GM12878 (cell line): ENCODE measurements around the gene TMSB4X. TPM values are rescaled to one million over a fixed set of nuclear protein-coding genes. Genes with fewer than 3 reads are reported as not detected.

Experiments used
- ASH2L ChIP-seq: fragments of 300-600, 200-600 bp; sonication (generic); IDR thresholded peaks from 2 replicates; pipeline ENCODE4 v1.6.1; 2017; ENCODE audit warnings: low read depth, mild to moderate bottlenecking, borderline replicate concordance
- ATF2 ChIP-seq: IDR thresholded peaks from 2 replicates; pipeline ENCODE4 v1.6.1; 2012; ENCODE audit warnings: low read length, inconsistent platforms
- BCL3 ChIP-seq: IDR thresholded peaks from 2 replicates; pipeline ENCODE4 v1.6.1; 2011; ENCODE audit warnings: borderline replicate concordance, low read depth, mild to moderate bottlenecking, moderate library complexity, low read length; ENCODE audit not compliant: insufficient read depth, poor library complexity, severe bottlenecking
- BMI1 ChIP-seq: fragments of 450-650 bp; IDR thresholded peaks from 2 replicates; pipeline ENCODE4 v1.6.1; 2016; ENCODE audit warnings: mild to moderate bottlenecking, moderate library complexity, borderline replicate concordance
- FOXK2 ChIP-seq: fragments of 450-650 bp; IDR thresholded peaks from 2 replicates; pipeline ENCODE4 v1.6.1; 2017; ENCODE audit warnings: mild to moderate bottlenecking, moderate library complexity
- MEF2B ChIP-seq: fragments of 450-650 bp; IDR thresholded peaks from 2 replicates; pipeline ENCODE4 v1.6.1; 2018; ENCODE audit warnings: mild to moderate bottlenecking, moderate library complexity; ENCODE audit not compliant: partially characterized antibody, poor library complexity, severe bottlenecking
- NFYA ChIP-seq: IDR thresholded peaks from 2 replicates; pipeline ENCODE4 v1.6.1; 2011; ENCODE audit warnings: low read depth, mild to moderate bottlenecking, low read length, improper control_type of control experiment, borderline replicate concordance
- NFYB ChIP-seq: IDR thresholded peaks from 2 replicates; pipeline ENCODE4 v1.6.1; 2011; ENCODE audit warnings: low read depth, mild to moderate bottlenecking, low read length, improper control_type of control experiment, moderate library complexity; ENCODE audit not compliant: insufficient read depth
- NR2C2 ChIP-seq: IDR thresholded peaks from 2 replicates; pipeline ENCODE4 v1.6.1; 2011; ENCODE audit warnings: borderline replicate concordance, low read depth; ENCODE audit not compliant: control insufficient read depth, insufficient read length
- PML ChIP-seq: IDR thresholded peaks from 2 replicates; pipeline ENCODE4 v1.6.1; 2012; ENCODE audit warnings: low read length, inconsistent platforms
- PRDM15 ChIP-seq: fragments of 450-650 bp; formaldehyde crosslinking; IDR thresholded peaks from 2 replicates; pipeline ENCODE4 v1.4.0; 2020; ENCODE audit warnings: mild to moderate bottlenecking, moderate library complexity
- YY1 ChIP-seq: IDR thresholded peaks from 2 replicates; pipeline ENCODE4 v1.6.1; 2011; ENCODE audit warnings: low read depth, mild to moderate bottlenecking, low read length
- ZBED1 ChIP-seq: IDR thresholded peaks from 2 replicates; pipeline ENCODE4 v1.6.1; 2016; ENCODE audit warnings: borderline replicate concordance
- ZBTB4 ChIP-seq: fragments of 450-650 bp; formaldehyde crosslinking; IDR thresholded peaks from 2 replicates; pipeline ENCODE4 v1.4.0; 2022; ENCODE audit warnings: mild to moderate bottlenecking, moderate library complexity
- ZBTB40 ChIP-seq: fragments of 450-650 bp; IDR thresholded peaks from 2 replicates; pipeline ENCODE4 v1.6.1; 2016; ENCODE audit warnings: mild to moderate bottlenecking, moderate library complexity, borderline replicate concordance
- polyA plus RNA-seq, 11 experiments: library from polyadenylated mRNA; depleted of rRNA in 4 of 11; unstranded in 6 of 11; stranded (reverse) in 5 of 11; fragments of >200 nt; fragmentation: Nextera tagmentation in 4 of 11; fragmentation: Illumina TruSeq in 1 of 11; extraction: Ambion mirVana in 4 of 11; extraction: Trizol in 1 of 11; gene quantifications; 1 replicate in 1 of 11; 2 replicates in 10 of 11; pipeline versions ENCODE4 v1.2.1 to v1.2.3, GENCODE V29; 2011 to 2016; ENCODE audit warnings: inconsistent platforms in 2 of 11, missing spikeins in 2 of 11, low read depth in 1 of 11
- total RNA-seq, 4 experiments: library from RNA; depleted of rRNA in 3 of 4; stranded (reverse); fragments of >200 nt in 3 of 4; fragmentation: Illumina TruSeq in 1 of 4; extraction: Trizol in 1 of 4; gene quantifications; 2 replicates each; pipeline versions ENCODE4 v1.2.1 to v1.2.3, GENCODE V29; 2013 to 2021

TMSB4X gene
- total and polyA plus RNA-seq, 10 of the 15 experiments (the other 5 are each of a cell fraction or from before 2014, with no cell fraction given): 13,924 to 37,234 (median 23,705) TPM

- no peak for TF ChIP-seq ZBTB4 (CRISPR knock-in tag)
- TF ChIP-seq ZBED1: no peak
- no peak for TF ChIP-seq PRDM15 (CRISPR knock-in tag)
- no peak for TF ChIP-seq ZBTB40
- peak; percentile 57; the same call in 1 of the 2 replicates for TF ChIP-seq YY1
- no peak for TF ChIP-seq BCL3
- TF ChIP-seq ATF2: peak; percentile 68; the same call in 1 of the 2 replicates
- TF ChIP-seq NFYA: no peak
- 0 out of 2 replicates have a peak, but pooled peaks have one; percentile 61 for TF ChIP-seq PML
- no peak for TF ChIP-seq MEF2B
- TF ChIP-seq BMI1: no peak
- no peak for TF ChIP-seq NR2C2
- TF ChIP-seq FOXK2: no peak
- no peak for TF ChIP-seq NFYB
- no peak for TF ChIP-seq ASH2L
Measured at GRCh38 chrX:13000301-13000811, 25.4 kb downstream of the TMSB4X start (continued).
